Neural progenitor cell (in vitro differentiated cells): ENCODE results near the gene CHM.
"Not testable (repeated sequence)": the region's sequence is repeated elsewhere in the genome, so short reads cannot be mapped to it uniquely, and the experiment has no call there.

Experiments used
- CTCF ChIP-seq: fragments of 200-600 bp; sonication (generic); IDR thresholded peaks from 2 replicates; pipeline ENCODE4 v1.5.1; 2017; ENCODE audit warnings: antibody characterized with exemption, mild to moderate bottlenecking
- EZH2 ChIP-seq: fragments of 200-600 bp; sonication (generic); IDR thresholded peaks from 2 replicates; pipeline ENCODE4 v1.6.1; 2017; ENCODE audit warnings: antibody characterized with exemption, mild to moderate bottlenecking, moderate library complexity

GRCh38 chrX:85934399-85934798, 113.0 kb downstream of the CHM start:
- TF ChIP-seq CTCF, EZH2: not testable (repeated sequence)
